Measurements from ENCODE around the gene ECD. TPM values are rescaled to one million over a fixed set of nuclear protein-coding genes. Genes with fewer than 3 reads are reported as not detected.

ECD gene
- total and polyA plus RNA-seq, 2 of the 4 experiments (the other 2 are of a cell fraction), result 22.1 to 32.8 TPM

DNA sequence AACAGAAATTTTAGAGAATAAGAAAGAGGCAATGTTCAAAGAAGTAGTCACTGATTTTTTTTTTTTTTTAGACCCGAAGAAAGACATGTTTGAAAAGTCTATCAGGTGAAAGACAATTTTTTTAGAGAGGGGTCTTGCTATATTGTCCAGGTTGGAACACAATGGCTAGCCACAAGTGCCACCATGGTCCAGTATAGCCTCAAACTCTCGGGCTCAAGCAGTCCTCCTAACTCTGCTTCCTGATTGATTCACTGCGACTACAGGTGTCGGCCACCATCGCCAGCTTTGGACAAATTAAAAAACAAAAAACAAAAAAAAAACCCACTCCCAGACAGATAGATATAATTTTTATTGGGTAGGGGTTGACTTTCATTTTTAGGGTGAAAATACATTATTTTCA, 22.4 kb upstream of the ECD start:
- in situ Hi-C loops (cut with MboI; ENCODE audit: low sequenced_read_pairs) (no loop called here), dilution Hi-C loops (cut with HindIII; ENCODE audit: low sequenced_read_pairs, unreplicated experiment) (no loop called here), intact Hi-C loops (cut with micrococcal nuclease) (loop anchor here (10.0 kb wide), 1 partner anchor 145 kb away; no protein-coding TSS in a partner anchor)
- TF ChIP-seq MAFK (IDR thresholded peaks at IDR 0.05; ENCODE audit: low read depth, low read length), result no peak
- TF ChIP-seq, protein P1, sequence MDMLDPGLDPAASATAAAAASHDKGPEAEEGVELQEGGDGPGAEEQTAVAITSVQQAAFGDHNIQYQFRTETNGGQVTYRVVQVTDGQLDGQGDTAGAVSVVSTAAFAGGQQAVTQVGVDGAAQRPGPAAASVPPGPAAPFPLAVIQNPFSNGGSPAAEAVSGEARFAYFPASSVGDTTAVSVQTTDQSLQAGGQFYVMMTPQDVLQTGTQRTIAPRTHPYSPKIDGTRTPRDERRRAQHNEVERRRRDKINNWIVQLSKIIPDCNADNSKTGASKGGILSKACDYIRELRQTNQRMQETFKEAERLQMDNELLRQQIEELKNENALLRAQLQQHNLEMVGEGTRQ (IDR thresholded peaks at IDR 0.05; ENCODE audit: low read depth, low read length), result no peak
- no peak for TF ChIP-seq NFE2L2 (IDR thresholded peaks at IDR 0.05; ENCODE audit: low read depth, low read length)
- TF ChIP-seq POLR2A (IDR thresholded peaks at IDR 0.05; ENCODE audit: low read depth, low read length), result no peak
- TF ChIP-seq, protein P2, sequence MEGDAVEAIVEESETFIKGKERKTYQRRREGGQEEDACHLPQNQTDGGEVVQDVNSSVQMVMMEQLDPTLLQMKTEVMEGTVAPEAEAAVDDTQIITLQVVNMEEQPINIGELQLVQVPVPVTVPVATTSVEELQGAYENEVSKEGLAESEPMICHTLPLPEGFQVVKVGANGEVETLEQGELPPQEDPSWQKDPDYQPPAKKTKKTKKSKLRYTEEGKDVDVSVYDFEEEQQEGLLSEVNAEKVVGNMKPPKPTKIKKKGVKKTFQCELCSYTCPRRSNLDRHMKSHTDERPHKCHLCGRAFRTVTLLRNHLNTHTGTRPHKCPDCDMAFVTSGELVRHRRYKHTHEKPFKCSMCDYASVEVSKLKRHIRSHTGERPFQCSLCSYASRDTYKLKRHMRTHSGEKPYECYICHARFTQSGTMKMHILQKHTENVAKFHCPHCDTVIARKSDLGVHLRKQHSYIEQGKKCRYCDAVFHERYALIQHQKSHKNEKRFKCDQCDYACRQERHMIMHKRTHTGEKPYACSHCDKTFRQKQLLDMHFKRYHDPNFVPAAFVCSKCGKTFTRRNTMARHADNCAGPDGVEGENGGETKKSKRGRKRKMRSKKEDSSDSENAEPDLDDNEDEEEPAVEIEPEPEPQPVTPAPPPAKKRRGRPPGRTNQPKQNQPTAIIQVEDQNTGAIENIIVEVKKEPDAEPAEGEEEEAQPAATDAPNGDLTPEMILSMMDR (conservative IDR thresholded peaks at IDR 0.05; ENCODE audit: low read depth, low read length), result no peak
- no peak for TF ChIP-seq RAD21 (IDR thresholded peaks at IDR 0.05; ENCODE audit: low read length)
- no peak for TF ChIP-seq MXI1 (IDR thresholded peaks at IDR 0.05; ENCODE audit: borderline replicate concordance, low read depth, low read length)
- no peak for TF ChIP-seq CEBPB (IDR thresholded peaks at IDR 0.05; ENCODE audit: low read depth, low read length)
- no peak for TF ChIP-seq SMC3 (IDR thresholded peaks at IDR 0.05; ENCODE audit: low read depth, low read length)
- TF ChIP-seq CHD1 (IDR thresholded peaks at IDR 0.05; ENCODE audit: low read depth, low read length), result no peak
- TF ChIP-seq, protein P3, sequence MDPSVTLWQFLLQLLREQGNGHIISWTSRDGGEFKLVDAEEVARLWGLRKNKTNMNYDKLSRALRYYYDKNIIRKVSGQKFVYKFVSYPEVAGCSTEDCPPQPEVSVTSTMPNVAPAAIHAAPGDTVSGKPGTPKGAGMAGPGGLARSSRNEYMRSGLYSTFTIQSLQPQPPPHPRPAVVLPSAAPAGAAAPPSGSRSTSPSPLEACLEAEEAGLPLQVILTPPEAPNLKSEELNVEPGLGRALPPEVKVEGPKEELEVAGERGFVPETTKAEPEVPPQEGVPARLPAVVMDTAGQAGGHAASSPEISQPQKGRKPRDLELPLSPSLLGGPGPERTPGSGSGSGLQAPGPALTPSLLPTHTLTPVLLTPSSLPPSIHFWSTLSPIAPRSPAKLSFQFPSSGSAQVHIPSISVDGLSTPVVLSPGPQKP (IDR thresholded peaks at IDR 0.05; ENCODE audit: borderline replicate concordance, low read depth, low read length), result no peak
- no peak for TF ChIP-seq MAZ (IDR thresholded peaks at IDR 0.05; ENCODE audit: borderline replicate concordance, low read depth, low read length)
- TF ChIP-seq RCOR1 (IDR thresholded peaks at IDR 0.05; ENCODE audit: insufficient replicate concordance, low read length), result no peak
- no peak for TF ChIP-seq FOS (IDR thresholded peaks at IDR 0.05; ENCODE audit: low read depth, low read length)
- TF ChIP-seq RFX5 (IDR thresholded peaks at IDR 0.05; ENCODE audit: low read depth, low read length), result no peak
- TF ChIP-seq BHLHE40 (IDR thresholded peaks at IDR 0.05; ENCODE audit: low read depth, low read length), result no peak
- H2BK15ac ChIP-seq (ENCODE audit: low read depth, low read length), result no peak overlapping the region
- no CpG with 5 or more reads among the region's 5 CpGs for WGBS, 2 experiments (ENCODE audit: extremely low coverage in 2 of 2, insufficient read length in 1 of 2)
- no peak overlapping the region for H2AK5ac ChIP-seq (ENCODE audit: low read depth, low read length)
- H4K91ac ChIP-seq (ENCODE audit: insufficient read depth, low read depth, low read length), result no peak overlapping the region
- no peaks in the 10 kb centered on the region for H3K9me1 ChIP-seq (ENCODE audit: insufficient read depth, low read length)
- no peaks in the 10 kb centered on the region for H3K4me1 ChIP-seq (ENCODE audit: control insufficient read depth, insufficient read depth, low read length)
- H3K27me3 ChIP-seq (ENCODE audit: control insufficient read depth, insufficient read depth, low read length), result no peaks in the 10 kb centered on the region
- H3K9ac ChIP-seq (ENCODE audit: low read depth, low read length), result no peak overlapping the region
- no TSS peak for BruUV-seq (replicated peaks)
- H3K9me3 ChIP-seq (ENCODE audit: control insufficient read depth, insufficient read depth, low read length), result no peaks in the 10 kb centered on the region
- H4K8ac ChIP-seq (ENCODE audit: low read depth in 2 of 2, low read length in 2 of 2), result no peak overlapping the region
- H4K20me1 ChIP-seq (ENCODE audit: insufficient read depth, low read length), result no peaks in the 10 kb centered on the region
- no peak overlapping the region for H3K56ac ChIP-seq (ENCODE audit: extremely low read depth, insufficient read depth, low read length)
- no peak overlapping the region for H3K23ac ChIP-seq (ENCODE audit: low read depth, low read length)
- no peak overlapping the region for H3K18ac ChIP-seq (ENCODE audit: low read depth, low read length)
- no peak overlapping the region for H3K14ac ChIP-seq (replicated peaks; ENCODE audit: low read depth, low read length)
- ATAC-seq (ENCODE audit: low read depth) (no peak), DNase-seq (no peak)
- H3K4ac ChIP-seq (ENCODE audit: low read depth, low read length), result no peak overlapping the region
- H4K5ac ChIP-seq (ENCODE audit: low read depth, low read length), result no peak overlapping the region
- no peak overlapping the region for H2AK9ac ChIP-seq (replicated peaks; ENCODE audit: low read depth, low read length, poor library complexity)
- no peak overlapping the region for H2BK120ac ChIP-seq (ENCODE audit: low read depth, low read length)
- no peak overlapping the region for H3K4me2 ChIP-seq (ENCODE audit: low read depth, low read length)
- no peak overlapping the region for H2BK20ac ChIP-seq (ENCODE audit: low read depth, low read length)
- ChIA-PET CTCF (no interaction called here), POLR2A (ENCODE audit: unreplicated experiment) (no interaction called here)
- H2AFZ ChIP-seq (replicated peaks; ENCODE audit: low read length, poor library complexity), result no peak overlapping the region
- H2BK5ac ChIP-seq (ENCODE audit: low read depth, low read length, poor library complexity, severe bottlenecking), result no peak overlapping the region
- 0 out of 2 replicates have a peak, but pooled peaks cover 4% of the 10 kb centered on the region for H3K36me3 ChIP-seq (ENCODE audit: control insufficient read depth, insufficient read depth, low read length)
- H3K4me3 ChIP-seq (ENCODE audit: insufficient read depth, low read depth, low read length), result no peak overlapping the region
- H3K79me1 ChIP-seq (ENCODE audit: low read depth in 1 of 2, low read length in 2 of 2), result no peaks in the 10 kb centered on the region; a peak in 1 of 4 replicates
- no peak overlapping the region for H3K27ac ChIP-seq (ENCODE audit: insufficient read depth, low read length)
